GM12873 (cell line): ENCODE measurements around the gene FARS2.

Experiments used
- CTCF ChIP-seq: IDR thresholded peaks from 2 replicates; pipeline ENCODE4 v1.5.1; 2012; ENCODE audit warnings: low read depth, mild to moderate bottlenecking, moderate library complexity, low read length, control low read depth; ENCODE audit not compliant: insufficient read depth; ENCODE audit errors: missing control alignments

Gene FARS2

GRCh38 chr6:5285526-5285925, 24.2 kb downstream of the FARS2 start:
- no peak for TF ChIP-seq CTCF

- no peak for TF ChIP-seq CTCF
Measured at GRCh38 chr6:5286780-5287179, 25.5 kb downstream of the FARS2 start.

- no peak for TF ChIP-seq CTCF
Measured at GRCh38 chr6:5287205-5287965, 26.1 kb downstream of the FARS2 start.

- no peak for TF ChIP-seq CTCF
Measured at GRCh38 chr6:5287966-5288297, 26.6 kb downstream of the FARS2 start.

- no peak for TF ChIP-seq CTCF
Measured at GRCh38 chr6:5290097-5290496, 28.8 kb downstream of the FARS2 start.

- no peak for TF ChIP-seq CTCF
Measured at GRCh38 chr6:5290500-5290899, 29.2 kb downstream of the FARS2 start.

GRCh38 chr6:5292154-5292553, 30.8 kb downstream of the FARS2 start:
- TF ChIP-seq CTCF = no peak
